ENCODE data around the gene SNRPD2.

The SNRPD2 gene

GRCh38 chr19:45682117-45682516, 9.6 kb downstream of the SNRPD2 start:
- peaks cover 19% of the 10 kb centered on the region for H3K36me3 ChIP-seq
- no peak for TF ChIP-seq CTCF (IDR thresholded peaks at IDR 0.05; ENCODE audit: low read depth, low read length)
- no peak overlapping the region for H3K4me3 ChIP-seq (ENCODE audit: low read depth, low read length)
- H3K4me1 ChIP-seq = no peaks in the 10 kb centered on the region
- H3K9me3 ChIP-seq = no peaks in the 10 kb centered on the region
- no peak for DNase-seq
- peaks cover 4% of the 10 kb centered on the region; the same call in 1 of the 2 replicates for H3K27me3 ChIP-seq

DNA sequence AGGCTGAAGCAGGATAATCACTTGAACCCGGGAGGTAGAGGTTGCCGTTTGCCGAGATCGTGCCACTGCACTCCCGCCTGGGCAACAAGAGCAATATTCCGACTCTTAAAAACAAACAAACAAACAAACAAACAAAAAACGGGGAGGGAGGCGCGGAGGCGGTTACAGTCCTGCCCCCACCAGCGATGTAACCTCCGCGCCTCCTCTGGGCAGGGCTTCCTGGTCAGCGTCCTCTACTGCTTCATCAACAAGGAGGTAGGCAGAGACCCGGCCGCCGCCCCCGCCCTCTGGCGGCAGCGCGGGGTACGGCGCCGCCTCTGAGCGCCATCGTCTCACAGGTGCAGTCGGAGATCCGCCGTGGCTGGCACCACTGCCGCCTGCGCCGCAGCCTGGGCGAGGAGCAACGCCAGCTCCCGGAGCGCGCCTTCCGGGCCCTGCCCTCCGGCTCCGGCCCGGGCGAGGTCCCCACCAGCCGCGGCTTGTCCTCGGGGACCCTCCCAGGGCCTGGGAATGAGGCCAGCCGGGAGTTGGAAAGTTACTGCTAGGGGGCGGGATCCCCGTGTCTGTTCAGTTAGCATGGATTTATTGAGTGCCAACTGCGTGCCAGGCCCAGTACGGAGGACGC, 10.2 kb downstream of the SNRPD2 start:
- H3K36me3 ChIP-seq = peaks cover 12% of the 10 kb centered on the region
- peak; percentile 84 for TF ChIP-seq CTCF (IDR thresholded peaks at IDR 0.05; ENCODE audit: low read depth, low read length)
- H3K4me3 ChIP-seq (ENCODE audit: low read depth, low read length) = peak overlapping the region; percentile 53
- DNase-seq = peak; percentile 84
- H3K27me3 ChIP-seq = peaks cover 4% of the 10 kb centered on the region; the same call in 1 of the 2 replicates
- no peaks in the 10 kb centered on the region for H3K4me1 ChIP-seq
- no peaks in the 10 kb centered on the region for H3K9me3 ChIP-seq

GRCh38 chr19:45677351-45678230, 14.2 kb downstream of the SNRPD2 start:
- peaks cover 4% of the 10 kb centered on the region; the same call in 1 of the 2 replicates for H3K27me3 ChIP-seq
- H3K36me3 ChIP-seq = no peaks in the 10 kb centered on the region
- H3K4me3 ChIP-seq (ENCODE audit: low read depth, low read length) = peak overlapping the region; percentile 53
- H3K9me3 ChIP-seq = no peaks in the 10 kb centered on the region
- peak; percentile 96 for DNase-seq
- H3K4me1 ChIP-seq = no peaks in the 10 kb centered on the region
- TF ChIP-seq CTCF (IDR thresholded peaks at IDR 0.05; ENCODE audit: low read depth, low read length) = no peak

GRCh38 chr19:45676851-45677263, 14.9 kb downstream of the SNRPD2 start:
- no peak for DNase-seq
- H3K36me3 ChIP-seq = no peaks in the 10 kb centered on the region
- H3K4me1 ChIP-seq = no peaks in the 10 kb centered on the region
- no peak for TF ChIP-seq CTCF (IDR thresholded peaks at IDR 0.05; ENCODE audit: low read depth, low read length)
- H3K9me3 ChIP-seq = no peaks in the 10 kb centered on the region
- peaks cover 4% of the 10 kb centered on the region; the same call in 1 of the 2 replicates for H3K27me3 ChIP-seq
- peak overlapping the region; percentile 20; the same call in 1 of the 2 replicates for H3K4me3 ChIP-seq (ENCODE audit: low read depth, low read length)

- no peak overlapping the region for H3K4me3 ChIP-seq (ENCODE audit: low read depth, low read length)
- H3K9me3 ChIP-seq = no peaks in the 10 kb centered on the region
- DNase-seq = no peak
- TF ChIP-seq CTCF (IDR thresholded peaks at IDR 0.05; ENCODE audit: low read depth, low read length) = no peak
- H3K4me1 ChIP-seq = no peaks in the 10 kb centered on the region
- H3K27me3 ChIP-seq = peaks cover 10% of the 10 kb centered on the region
- H3K36me3 ChIP-seq = no peaks in the 10 kb centered on the region
Measured at GRCh38 chr19:45674946-45675345, 16.8 kb downstream of the SNRPD2 start.
